ENCODE data around the gene TPP2.

GRCh38 chr13:102617697-102618350, 21.0 kb downstream of the TPP2 start:
- TF ChIP-seq CTCF (conservative IDR thresholded peaks at IDR 0.05) (no peak), ZFX (IDR thresholded peaks at IDR 0.05) (no peak)
